ENCODE data around the gene AHDC1.
"Not testable (repeated sequence)": the region's sequence is repeated elsewhere in the genome, so short reads cannot be mapped to it uniquely, and the experiment has no call there.

AHDC1 gene

GRCh38 chr1:27603681-27604578 is at the start of gene AHDC1:
AHDC1 (minus strand) TSS chr1:27604144; CDS start chr1:27552115, 52,029 bp downstream.
- no peak for DNase-seq (ENCODE audit: low read depth, low spot score)

DNA sequence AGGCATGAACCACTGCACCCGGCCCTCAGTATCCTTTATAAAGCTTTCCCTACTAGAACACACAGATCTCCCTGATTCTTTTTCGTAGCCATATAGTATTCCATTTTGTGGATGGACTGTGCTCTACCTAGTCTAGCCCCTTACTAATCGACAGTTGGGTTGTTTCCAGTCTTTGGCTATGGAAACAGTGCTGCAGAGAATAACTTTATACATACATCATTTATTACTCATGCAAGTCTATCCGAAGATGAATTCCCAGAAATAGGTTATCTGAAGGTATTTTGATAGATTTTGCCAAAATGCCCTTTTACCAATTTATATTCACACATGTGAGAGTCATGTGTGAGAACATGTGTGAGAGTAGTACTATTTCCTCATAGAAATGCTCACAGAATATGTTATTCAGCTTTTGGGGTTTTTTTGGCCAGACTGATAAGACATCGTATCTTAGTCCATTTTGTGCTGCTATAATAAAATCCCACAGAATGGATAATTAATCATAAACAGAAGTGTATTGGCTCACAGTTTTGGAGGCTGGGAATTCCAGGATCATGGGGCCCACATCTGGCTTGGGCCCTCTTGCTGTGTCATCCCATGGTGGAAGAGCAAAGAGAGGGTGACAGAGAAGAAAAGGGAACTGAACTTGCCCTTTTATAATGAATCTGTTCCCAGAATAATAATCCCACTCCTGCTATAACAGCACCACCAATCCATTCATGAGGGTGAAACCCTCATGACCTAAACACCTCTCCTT is 48.3 kb upstream of the AHDC1 start:
- no peak for DNase-seq (ENCODE audit: low read depth, low spot score)

- no peak for DNase-seq (ENCODE audit: low read depth, low spot score)
These were observed 46.7 kb upstream of the AHDC1 start for GRCh38 chr1:27650539-27651175.

- no peak for DNase-seq (ENCODE audit: low read depth, low spot score)
These were observed 46.2 kb upstream of the AHDC1 start for GRCh38 chr1:27650171-27650538.

DNA sequence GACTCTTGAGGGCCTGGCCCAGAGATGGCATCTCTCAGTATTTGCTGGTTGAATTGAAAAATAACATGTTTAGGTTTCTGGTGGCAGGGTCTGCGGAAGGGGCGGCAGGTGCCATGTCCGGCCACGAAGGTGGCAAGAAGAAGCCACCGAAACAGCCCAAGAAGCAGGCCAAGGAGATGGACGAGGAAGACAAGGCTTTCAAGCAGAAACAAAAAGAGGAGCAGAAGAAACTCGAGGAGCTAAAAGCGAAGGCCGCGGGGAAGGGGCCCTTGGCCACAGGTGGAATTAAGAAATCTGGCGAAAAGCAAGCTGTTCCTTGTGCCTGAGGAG is 45.3 kb upstream of the AHDC1 start:
- DNase-seq (ENCODE audit: low read depth, low spot score), result no peak

DNA sequence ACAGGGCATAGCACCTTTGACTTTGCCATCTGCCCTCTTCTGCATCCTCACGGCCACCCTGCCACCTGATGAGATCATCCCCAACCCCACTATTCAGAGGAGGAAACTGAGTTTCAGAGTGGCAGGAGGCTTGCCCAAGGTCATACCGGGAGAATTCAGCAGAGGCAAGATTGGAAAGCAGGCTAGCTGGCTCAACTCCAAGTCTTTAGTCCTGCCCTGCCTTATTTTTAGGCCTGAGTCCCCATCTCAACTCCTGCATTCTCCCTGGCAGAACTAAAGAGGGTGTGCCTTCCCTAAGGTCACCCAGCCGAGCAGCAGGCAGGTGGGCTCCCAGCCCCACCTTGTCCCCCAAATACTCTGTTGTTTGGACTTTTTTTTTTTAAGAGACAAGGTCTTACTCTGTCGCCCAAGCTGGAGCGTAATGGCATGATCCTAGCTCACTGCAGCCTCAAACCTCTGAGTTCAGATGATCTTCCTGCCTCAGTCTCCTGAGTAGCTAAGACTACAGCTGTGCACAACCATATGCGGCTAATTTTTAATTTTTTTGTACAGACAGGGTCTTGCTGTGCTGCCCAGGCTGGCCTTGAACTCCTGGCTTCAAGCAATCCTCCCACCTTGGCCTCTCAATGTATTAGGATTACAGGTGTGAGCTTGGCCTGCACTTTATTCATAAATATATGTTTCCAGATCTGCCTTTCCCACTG is 44.8 kb upstream of the AHDC1 start:
- DNase-seq (ENCODE audit: low read depth, low spot score), result no peak

GRCh38 chr1:27647328-27647727 is 43.4 kb upstream of the AHDC1 start:
- no peak for DNase-seq (ENCODE audit: low read depth, low spot score)

DNA sequence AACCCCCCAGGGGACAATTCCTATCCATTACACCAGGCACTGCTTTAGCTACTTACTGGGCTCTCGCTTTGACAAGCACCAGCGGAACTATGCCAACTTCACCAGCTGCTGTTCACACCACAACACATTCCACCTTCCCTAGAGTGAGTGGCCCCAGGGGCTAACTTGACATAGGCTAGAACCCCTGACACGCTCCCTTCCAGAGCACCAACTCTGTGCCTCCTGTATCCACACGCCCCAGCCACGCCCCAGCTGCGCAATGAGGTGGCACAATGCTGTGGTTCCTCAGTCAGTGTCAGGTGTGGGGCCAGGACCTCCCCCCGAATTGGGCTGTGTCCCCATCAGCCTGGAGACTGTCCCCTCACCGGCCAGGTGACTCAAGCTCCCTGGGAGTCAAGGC is 42.7 kb upstream of the AHDC1 start:
- no peak for DNase-seq (ENCODE audit: low read depth, low spot score)

GRCh38 chr1:27645071-27645415 is 41.1 kb upstream of the AHDC1 start:
- DNase-seq (ENCODE audit: low read depth, low spot score), result no peak

DNA sequence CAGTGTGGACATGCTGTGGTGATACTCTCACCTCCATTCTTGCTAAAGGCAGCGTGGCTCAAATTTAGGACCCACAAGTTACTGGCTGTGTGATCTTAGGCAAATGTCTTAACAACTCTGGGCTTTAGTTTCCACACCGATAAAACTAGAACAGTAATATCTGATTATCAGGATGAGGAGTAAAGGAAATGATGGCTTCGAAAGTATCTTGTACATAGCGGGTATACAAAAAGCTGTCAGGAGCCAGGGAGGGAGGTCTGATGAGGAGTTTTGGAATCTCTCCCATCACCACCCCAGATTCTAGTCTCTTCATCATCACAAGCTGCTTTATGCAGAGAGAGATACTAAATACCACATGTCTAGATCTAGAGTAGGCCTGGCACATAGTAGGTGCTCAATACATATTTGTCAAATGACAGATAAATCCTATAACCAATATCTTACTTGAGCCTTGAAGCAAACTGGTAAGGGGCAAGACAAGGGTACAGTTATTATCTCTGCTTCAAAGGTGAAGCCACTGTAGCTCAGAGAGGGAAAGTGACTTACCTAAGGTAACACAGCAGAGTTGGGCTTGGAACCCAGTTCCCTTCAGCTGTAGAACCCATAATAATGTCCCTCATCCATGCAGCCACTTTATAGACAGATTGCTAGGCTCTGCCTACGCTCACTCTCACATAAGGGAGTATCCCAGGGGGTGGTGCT is 40.6 kb upstream of the AHDC1 start:
- no peak for DNase-seq (ENCODE audit: low read depth, low spot score)

- DNase-seq (ENCODE audit: low read depth, low spot score), result no peak
These were observed 39.8 kb upstream of the AHDC1 start for GRCh38 chr1:27643600-27644368.

DNA sequence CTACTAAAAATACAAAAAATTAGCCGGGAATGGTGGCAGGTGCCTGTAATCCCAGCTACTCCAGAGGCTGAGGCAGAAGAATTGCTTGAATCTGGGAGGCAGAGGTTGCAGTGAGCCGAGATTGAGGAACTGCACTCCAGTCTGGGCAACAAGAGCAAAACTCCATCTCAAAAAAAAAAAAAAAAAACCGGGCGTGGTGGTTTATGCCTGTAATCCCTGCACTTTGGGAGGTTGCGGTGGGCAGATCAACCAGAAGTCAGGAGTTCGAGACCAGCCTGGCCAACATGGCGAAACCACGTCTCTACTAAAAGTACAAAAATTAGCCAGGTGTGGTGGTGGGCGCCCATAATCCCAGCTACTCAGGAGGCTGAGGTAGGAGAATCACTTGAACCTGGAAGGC is 36.6 kb upstream of the AHDC1 start:
- not testable (repeated sequence) for DNase-seq (ENCODE audit: low read depth, low spot score)

DNA sequence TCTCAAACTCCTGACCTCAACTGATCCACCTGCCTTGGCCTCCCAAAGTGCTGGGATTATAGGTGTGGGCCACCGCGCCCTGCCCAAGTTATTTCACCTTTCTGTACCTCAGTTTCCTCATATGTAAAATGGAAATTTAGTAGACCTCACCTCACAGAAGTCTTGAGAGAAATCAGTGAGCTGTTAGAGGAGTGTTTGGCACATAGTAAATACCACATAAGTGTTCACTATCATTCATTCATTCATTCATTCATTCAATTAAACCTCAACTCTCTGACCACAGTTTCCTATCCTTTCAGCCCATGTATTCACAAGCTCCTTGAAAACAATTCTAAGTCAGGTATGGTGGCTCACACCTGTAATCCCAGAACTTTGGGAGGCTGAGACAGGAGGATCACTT is 34.9 kb upstream of the AHDC1 start:
- DNase-seq (ENCODE audit: low read depth, low spot score), result no peak

DNA sequence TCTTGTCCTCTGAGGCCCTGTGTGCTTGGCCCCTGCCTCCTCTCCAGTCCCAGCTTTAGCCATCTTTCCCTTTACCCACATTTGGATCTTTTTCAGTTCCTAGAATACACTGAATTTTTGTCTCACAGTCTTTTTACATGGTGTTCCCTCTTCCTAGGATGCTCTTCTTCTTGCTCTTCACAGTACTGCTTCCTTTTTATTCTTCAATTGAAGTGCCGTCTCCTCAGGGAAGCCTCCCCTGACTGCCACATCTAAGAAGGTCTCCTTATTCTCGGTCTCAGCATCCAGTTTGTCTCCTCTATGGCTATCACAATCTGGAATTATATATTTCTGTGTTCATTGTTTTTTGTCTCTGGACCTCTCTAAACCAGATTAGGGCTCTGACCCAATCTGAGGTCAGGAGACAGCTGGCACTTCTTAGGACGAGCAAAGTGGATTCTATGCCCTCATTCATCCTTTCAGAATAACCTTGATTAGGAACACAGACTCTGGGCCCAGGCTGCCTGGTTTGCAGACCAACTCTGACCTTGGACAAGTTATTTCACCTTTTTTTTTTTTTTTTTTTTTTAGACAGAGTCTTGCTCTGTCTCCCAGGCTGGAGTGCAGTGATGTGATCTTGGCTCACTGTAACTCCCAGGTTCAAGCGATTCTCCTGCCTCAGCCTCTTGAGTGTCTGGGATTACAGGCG is 34.2 kb upstream of the AHDC1 start:
- no peak for DNase-seq (ENCODE audit: low read depth, low spot score)

- DNase-seq (ENCODE audit: low read depth, low spot score), result no peak
These were observed 31.6 kb upstream of the AHDC1 start for GRCh38 chr1:27635396-27636142.

GRCh38 chr1:27634985-27635367 is 31.0 kb upstream of the AHDC1 start, which contains the start of gene FGR:
FGR (minus strand) TSS chr1:27635185; CDS start chr1:27623916, 11,269 bp downstream.
- no peak for DNase-seq (ENCODE audit: low read depth, low spot score)

GRCh38 chr1:27634177-27634984 is 30.4 kb upstream of the AHDC1 start:
- DNase-seq (ENCODE audit: low read depth, low spot score), result no peak

- no peak for DNase-seq (ENCODE audit: low read depth, low spot score)
These were observed 29.8 kb upstream of the AHDC1 start for GRCh38 chr1:27633640-27634176.
